ENCODE measurements around the gene SOD3. TPM values are rescaled to one million over a fixed set of nuclear protein-coding genes. Genes with fewer than 3 reads are reported as not detected.

The SOD3 gene
- total RNA-seq, 1 experiment from 2014 or later: 4.1 TPM

- no peaks in the 10 kb centered on the region; the same call in 1 of the 2 replicates for H3K27me3 Mint-ChIP-seq (ENCODE audit: low read depth)
Observed at GRCh38 chr4:24780936-24781495, 14.4 kb upstream of the SOD3 start.

GRCh38 chr4:24781999-24782745, 13.2 kb upstream of the SOD3 start:
- Mint-ChIP-seq H3K27me3 (ENCODE audit: low read depth) (no peaks in the 10 kb centered on the region), H3K27ac (no peak overlapping the region), H3K4me1 (peaks cover 28% of the 10 kb centered on the region), H3K4me3 (no peak overlapping the region), H3K36me3 (peaks cover 5% of the 10 kb centered on the region), H3K9me3 (peaks cover 13% of the 10 kb centered on the region)
- ChIA-PET CTCF (interaction anchor here (1.0 kb wide), 1 partner anchor 12 kb away, joined by 4 read pairs; no protein-coding TSS in a partner anchor), POLR2A (no interaction called here)
- no peak for ATAC-seq
- DNase-seq (ENCODE audit: low spot score): no peak
- TF ChIP-seq CDX4 (CRISPR knock-in tag; IDR thresholded peaks at IDR 0.05; ENCODE audit: borderline replicate concordance) (no peak), ZNF423 (CRISPR knock-in tag; IDR thresholded peaks at IDR 0.05) (no peak), MYBL2 (CRISPR knock-in tag; IDR thresholded peaks at IDR 0.05) (no peak), RELA (CRISPR knock-in tag; IDR thresholded peaks at IDR 0.05; ENCODE audit: borderline replicate concordance) (no peak), STAT6 (CRISPR knock-in tag; conservative IDR thresholded peaks at IDR 0.05; ENCODE audit: low read depth) (no peak), TEAD4 (CRISPR knock-in tag; IDR thresholded peaks at IDR 0.05) (no peak), PREB (CRISPR knock-in tag; IDR thresholded peaks at IDR 0.05; ENCODE audit: borderline replicate concordance) (no peak)

More at GRCh38 chr4:24780936-24781495, 14.4 kb upstream of the SOD3 start:
- ATAC-seq: no peak
- TF ChIP-seq RORB (CRISPR knock-in tag; IDR thresholded peaks at IDR 0.05) (no peak), TCF7 (CRISPR knock-in tag; IDR thresholded peaks at IDR 0.05; ENCODE audit: low read depth) (no peak), GABPB1 (CRISPR knock-in tag; IDR thresholded peaks at IDR 0.05) (no peak), TEAD1 (CRISPR knock-in tag; IDR thresholded peaks at IDR 0.05) (no peak), ZNF232 (CRISPR knock-in tag; IDR thresholded peaks at IDR 0.05) (no peak), E2F1 (CRISPR knock-in tag; IDR thresholded peaks at IDR 0.05) (no peak), CREM (CRISPR knock-in tag; IDR thresholded peaks at IDR 0.05) (no peak), MXD4 (CRISPR knock-in tag; IDR thresholded peaks at IDR 0.05; ENCODE audit: borderline replicate concordance) (no peak), NR3C1 (CRISPR knock-in tag; conservative IDR thresholded peaks at IDR 0.05; ENCODE audit: low read depth) (no peak), E2F5 (CRISPR knock-in tag; IDR thresholded peaks at IDR 0.05) (no peak)
- H3K4me3 Mint-ChIP-seq: no peak overlapping the region
- CTCF ChIA-PET: no interaction called here
- peaks cover 28% of the 10 kb centered on the region for H3K4me1 Mint-ChIP-seq
- peaks cover 4% of the 10 kb centered on the region; the same call in 1 of the 2 replicates for H3K9me3 Mint-ChIP-seq
- H3K27ac Mint-ChIP-seq: no peak overlapping the region
- no peaks in the 10 kb centered on the region; the same call in 1 of the 2 replicates for H3K36me3 Mint-ChIP-seq
- POLR2A ChIA-PET: no interaction called here
- no peak for DNase-seq (ENCODE audit: low spot score)
